Loucy (cell line): Measurements from ENCODE around the gene TOX2.

Experiments
- CTCF ChIP-seq: fragments of 200-600 bp; sonication (generic); conservative IDR thresholded peaks from 2 replicates; pipeline ENCODE4 v1.5.1; 2014; ENCODE audit warnings: mild to moderate bottlenecking, antibody characterized with exemption, low read length
- EZH2phosphoT487 ChIP-seq: fragments of 200-600 bp; IDR thresholded peaks from 2 replicates; pipeline ENCODE4 v1.6.1; 2018; ENCODE audit warnings: antibody characterized with exemption, mild to moderate bottlenecking, moderate library complexity, borderline replicate concordance

- TF ChIP-seq CTCF, result no peak
- no peak for TF ChIP-seq EZH2phosphoT487
Measured at GRCh38 chr20:44111712-44112335, 197.2 kb downstream of the TOX2 start.
